GM21447 (cell line): Measurements from ENCODE around the gene AP2A2.

Source experiments
- ATAC-seq: cut with Tn5 transposase; IDR thresholded peaks from one replicate; pipeline ENCODE4 v1.9.1; 2021; ENCODE audit not compliant: unreplicated experiment

AP2A2 gene

GRCh38 chr11:924406-925157 is 1.1 kb upstream of the AP2A2 start:
- no peak for ATAC-seq

GRCh38 chr11:925158-925495 is 543 bp upstream of the AP2A2 start:
- no peak for ATAC-seq

DNA sequence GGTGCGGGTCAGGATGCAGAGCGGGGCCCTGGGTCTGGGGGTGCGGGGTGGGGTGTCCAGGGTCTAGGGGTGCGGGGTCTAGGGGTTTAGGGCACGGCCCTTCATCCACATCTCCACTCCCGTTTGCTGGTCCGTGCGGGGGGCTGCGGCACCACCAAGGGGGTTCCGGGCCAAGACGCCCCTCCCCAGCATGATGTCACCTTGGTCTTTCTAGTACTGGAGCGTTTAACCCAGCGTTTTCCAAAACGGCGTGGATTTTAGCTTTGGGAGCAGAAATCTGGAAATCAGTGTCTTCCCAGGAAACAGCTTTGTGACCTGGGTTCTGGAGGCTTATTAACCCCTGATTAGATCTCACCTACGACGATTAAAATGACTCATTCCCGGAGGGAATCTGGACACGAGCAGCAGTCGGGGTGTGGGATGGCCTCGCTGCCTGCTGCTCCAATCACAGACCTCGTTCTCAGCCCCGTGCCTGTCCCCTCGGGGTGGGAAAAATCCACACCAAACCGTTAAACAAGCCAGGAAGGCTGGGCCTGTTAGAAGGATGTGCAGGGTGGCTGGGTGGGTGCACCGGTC is 759 bp downstream of the AP2A2 start:
- no peak for ATAC-seq

- ATAC-seq: no peak
Measured at GRCh38 chr11:927871-928270, 2.2 kb downstream of the AP2A2 start.

- ATAC-seq: no peak
Measured at GRCh38 chr11:928786-929185, 3.1 kb downstream of the AP2A2 start.

GRCh38 chr11:929405-929804 is 3.7 kb downstream of the AP2A2 start:
- no peak for ATAC-seq

DNA sequence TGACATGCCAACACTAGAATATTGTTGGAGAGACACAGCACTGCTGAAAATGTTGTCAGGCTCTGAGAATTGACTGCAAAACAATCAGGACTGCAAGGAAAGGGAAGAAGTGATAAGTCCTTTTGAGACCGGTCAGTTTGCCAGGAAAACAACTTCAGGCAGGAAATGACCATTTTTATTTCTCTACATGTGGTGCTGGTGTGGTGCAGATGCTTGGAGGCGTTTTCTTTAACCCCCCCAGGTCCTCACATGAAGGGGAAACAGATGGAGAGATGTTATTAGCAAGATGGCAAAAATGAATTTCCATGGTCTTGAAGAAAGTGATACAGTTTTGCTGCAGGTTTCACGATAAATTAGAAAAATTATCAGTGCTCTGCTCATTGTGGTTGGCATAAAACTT is 5.7 kb downstream of the AP2A2 start:
- ATAC-seq: no peak

DNA sequence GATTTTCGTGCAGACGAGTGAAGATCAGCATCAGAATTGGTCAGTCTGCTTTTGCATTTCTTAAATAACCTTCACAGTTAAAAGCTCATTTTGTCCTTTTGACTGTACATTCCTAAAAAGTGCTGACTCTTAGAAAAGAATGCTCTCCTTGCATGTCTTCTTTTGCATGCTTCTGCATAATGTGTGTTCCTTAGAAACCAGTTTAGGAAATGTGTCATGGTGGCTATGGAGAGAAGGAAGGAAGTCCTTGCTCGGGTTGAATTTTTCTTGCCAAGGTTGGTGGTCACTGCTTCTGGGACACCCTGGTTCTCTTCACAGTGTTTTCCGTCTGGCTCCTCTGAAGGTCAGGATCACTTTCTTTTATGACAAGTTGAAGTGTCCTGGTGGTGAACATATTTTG is 6.8 kb downstream of the AP2A2 start:
- ATAC-seq: no peak

DNA sequence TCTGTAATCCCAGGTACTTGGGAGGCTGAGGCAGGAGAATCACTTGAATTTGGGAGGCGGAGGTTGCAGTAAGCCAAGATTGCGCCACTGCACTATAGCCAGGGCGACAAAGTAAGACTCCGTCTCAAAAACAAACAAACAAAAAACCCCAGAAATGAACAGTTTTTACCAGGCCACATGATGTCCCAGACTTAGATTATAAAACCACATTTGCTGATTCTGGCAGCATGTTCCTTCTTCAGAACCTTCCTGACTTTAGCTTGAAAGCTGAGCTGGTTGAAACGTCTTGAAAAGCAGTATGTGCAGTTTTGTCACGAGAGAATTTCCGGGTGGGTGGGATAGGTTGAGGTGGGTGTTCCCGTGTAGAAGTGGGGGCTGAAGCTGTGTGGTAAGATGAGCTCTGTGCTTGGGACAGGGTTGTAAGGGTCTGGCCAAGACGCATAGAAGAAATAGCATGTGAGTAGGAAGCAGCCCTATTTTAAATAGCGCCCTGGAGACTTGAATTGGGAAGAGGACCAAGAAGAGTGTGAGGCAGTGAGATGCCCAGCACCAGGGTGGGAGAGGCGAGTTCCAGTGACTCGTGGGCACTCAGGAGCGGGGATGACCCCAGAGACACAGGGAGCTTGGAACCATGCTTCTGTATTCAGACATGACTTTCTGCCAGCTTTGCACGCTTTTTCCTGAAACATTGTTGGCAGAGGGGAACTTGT is 7.6 kb downstream of the AP2A2 start:
- ATAC-seq: no peak

GRCh38 chr11:933936-934335 is 8.3 kb downstream of the AP2A2 start:
- no peak for ATAC-seq

- ATAC-seq: no peak
Measured at GRCh38 chr11:934527-934926, 8.9 kb downstream of the AP2A2 start.

DNA sequence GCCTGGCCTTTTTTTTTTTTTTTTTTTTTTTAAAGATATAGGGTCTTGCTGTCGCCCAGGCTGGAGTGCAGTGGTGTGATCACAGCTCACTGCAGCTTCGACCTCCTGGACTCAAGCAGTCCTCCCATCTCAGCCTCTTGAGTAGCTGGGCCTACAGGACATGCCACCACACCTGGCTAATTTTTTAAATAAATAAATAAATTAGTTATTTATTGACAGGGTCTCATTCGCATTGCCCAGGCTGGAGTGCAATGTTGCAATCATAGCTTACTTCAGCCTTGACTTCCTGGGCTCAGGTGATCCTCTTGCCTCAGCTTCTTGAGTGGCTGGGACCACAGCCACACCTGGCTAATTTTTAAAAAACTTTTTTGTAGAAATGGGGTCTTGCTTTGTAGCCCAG is 10.5 kb downstream of the AP2A2 start:
- ATAC-seq: no peak

DNA sequence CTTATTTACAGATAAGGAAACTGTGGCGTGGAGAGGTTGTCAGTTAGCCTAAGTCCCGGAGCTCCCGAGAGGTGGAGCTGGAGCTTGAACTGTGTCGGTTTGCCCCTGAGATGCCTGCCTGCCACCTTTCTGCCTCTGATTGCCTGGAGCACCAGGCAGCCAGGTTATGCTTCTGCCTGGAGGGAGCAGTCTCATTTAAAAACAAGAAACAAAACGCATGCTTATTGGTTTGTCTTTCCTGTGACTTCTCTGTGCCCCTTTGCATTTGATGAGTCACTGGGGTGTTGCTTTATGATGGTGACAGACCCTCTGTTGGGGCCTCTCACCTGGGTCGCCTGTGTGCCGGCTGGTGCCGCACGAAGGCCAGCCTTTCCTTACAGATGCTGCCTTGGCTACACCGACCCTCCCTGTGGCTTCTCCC is 12.2 kb downstream of the AP2A2 start:
- ATAC-seq: no peak

- ATAC-seq: no peak
Measured at GRCh38 chr11:940496-941135, 14.9 kb downstream of the AP2A2 start.

- no peak for ATAC-seq
Measured at GRCh38 chr11:942823-943222, 17.2 kb downstream of the AP2A2 start.

GRCh38 chr11:944711-945470 is 19.2 kb downstream of the AP2A2 start:
- ATAC-seq: no peak

DNA sequence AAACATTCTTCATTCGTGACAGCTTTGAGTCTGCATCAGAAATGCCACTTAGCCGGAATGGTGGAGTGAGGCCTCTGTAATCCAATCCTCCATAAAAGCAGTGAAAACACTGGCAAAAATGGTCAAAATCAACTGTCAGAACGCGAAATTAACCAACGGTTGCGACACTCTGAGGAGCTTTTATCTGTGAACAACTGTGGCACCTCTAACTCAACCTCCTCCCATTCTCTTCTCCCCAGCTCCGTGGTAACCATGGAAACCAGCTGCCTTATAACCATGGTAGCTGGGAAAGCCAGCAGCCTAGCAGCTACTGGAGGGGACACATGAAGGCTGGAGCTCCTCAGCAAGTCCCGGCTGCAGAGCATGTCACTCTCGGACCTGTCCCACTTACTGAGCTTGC is 20.3 kb downstream of the AP2A2 start:
- ATAC-seq: no peak

DNA sequence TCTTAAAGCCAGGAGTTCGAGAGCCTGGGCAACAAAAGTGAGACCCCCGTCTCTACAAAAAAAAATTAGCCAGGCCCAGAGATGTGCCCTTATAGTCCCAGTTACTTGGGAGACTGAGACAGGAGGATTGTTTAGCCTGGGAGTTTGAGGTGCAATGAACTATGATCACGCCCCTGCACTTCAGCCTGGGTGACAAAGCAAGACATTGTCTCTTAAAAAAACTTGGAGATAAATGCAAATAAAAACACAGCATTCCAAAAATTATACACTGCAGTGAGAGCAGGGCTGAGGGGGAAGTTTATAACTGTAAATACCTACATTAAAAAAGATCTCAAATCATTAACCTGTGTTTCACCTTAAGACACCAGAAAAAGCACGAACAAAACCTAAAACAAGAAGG is 22.1 kb downstream of the AP2A2 start:
- no peak for ATAC-seq

DNA sequence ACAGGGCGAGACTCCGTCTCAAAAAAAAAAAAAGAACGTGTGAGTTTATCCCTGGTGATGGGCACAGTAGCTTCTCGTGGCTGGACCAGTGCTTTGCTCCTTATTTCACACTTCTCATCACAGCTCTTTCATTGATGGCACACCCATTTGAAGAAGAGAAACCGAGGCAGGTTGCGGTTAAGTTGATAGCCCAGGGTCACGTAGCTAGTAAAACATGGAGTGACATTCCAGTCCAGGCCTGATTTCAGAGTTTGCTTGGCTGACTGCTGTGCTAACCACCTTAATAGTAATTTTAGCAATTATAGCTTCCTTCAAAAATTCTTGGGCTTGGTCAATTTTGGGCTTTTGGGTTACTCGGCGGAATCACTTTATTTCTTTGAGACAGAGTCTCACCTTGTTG is 25.8 kb downstream of the AP2A2 start:
- no peak for ATAC-seq

DNA sequence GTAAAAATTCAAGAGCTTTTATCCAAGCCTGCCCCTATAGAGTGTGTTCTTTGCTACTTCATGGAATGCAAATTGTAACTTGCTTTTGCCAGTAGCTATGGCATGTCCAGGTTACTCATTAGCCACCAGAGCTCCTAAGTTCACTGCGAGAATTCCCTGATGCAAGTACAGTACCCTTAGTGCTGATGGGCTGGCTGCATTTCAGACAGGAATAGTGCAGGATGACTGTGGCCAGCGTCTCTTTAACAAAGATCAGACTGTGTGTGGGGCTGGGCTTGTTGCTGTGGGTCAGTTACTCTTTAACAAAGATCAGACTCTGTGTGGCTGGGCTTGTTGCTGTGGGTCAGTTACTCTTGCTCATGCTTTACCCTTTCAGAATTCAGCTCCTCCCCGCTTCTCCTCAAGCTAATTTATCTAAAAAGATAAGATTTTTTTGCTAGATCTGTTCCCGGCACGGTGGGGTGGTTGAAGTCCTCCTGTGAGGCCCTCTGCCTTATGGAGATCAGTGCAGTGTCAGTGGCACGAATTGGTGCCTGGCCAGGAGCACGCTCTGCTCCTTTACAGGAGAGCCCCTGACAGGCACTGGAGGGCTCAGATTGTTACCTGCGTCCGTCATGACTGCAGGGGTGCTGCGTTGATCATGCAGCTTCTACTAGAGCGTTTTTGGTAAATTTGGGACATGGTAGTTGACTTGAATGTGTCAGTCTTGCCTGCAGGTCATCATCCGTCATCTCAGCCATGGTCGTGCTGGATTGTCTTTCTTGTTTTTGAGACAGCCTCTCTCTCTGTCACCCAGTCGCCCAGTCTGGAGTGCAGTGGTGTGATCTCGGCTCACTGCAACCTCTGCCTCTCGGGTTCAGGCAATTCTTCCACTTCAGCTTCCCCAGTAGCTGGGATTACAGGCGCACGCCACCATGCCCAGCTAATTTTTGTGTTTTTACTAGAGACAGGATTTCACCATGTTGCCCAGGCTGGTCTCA is 27.0 kb downstream of the AP2A2 start:
- ATAC-seq: no peak
